ENCODE data around the gene SYNPO2.

SYNPO2 gene

GRCh38 chr4:118942465-118942864 lies 53.8 kb downstream of the SYNPO2 start:
- Mint-ChIP-seq H3K27me3 (peaks cover 9% of the 10 kb centered on the region), H3K4me1 (no peaks in the 10 kb centered on the region)

GRCh38 chr4:118947095-118947494 lies 58.4 kb downstream of the SYNPO2 start:
- H3K36me3 Mint-ChIP-seq, result no peaks in the 10 kb centered on the region

More at GRCh38 chr4:118942465-118942864, 53.8 kb downstream of the SYNPO2 start:
- Mint-ChIP-seq H3K4me3 (no peak overlapping the region), H3K9me3 (no peaks in the 10 kb centered on the region), H3K27ac (no peak overlapping the region), H3K36me3 (no peaks in the 10 kb centered on the region)

GRCh38 chr4:118948545-118949144 lies 60.0 kb downstream of the SYNPO2 start:
- H3K27ac Mint-ChIP-seq, result no peak overlapping the region
- H3K9me3 Mint-ChIP-seq, result no peaks in the 10 kb centered on the region

More at GRCh38 chr4:118947095-118947494, 58.4 kb downstream of the SYNPO2 start:
- Mint-ChIP-seq H3K4me3 (no peak overlapping the region), H3K9me3 (no peaks in the 10 kb centered on the region), H3K27me3 (no peaks in the 10 kb centered on the region), H3K4me1 (no peaks in the 10 kb centered on the region), H3K27ac (no peak overlapping the region)

GRCh38 chr4:118950224-118950623 lies 61.6 kb downstream of the SYNPO2 start:
- Mint-ChIP-seq H3K4me1 (no peaks in the 10 kb centered on the region), H3K36me3 (no peaks in the 10 kb centered on the region), H3K4me3 (no peak overlapping the region), H3K27ac (no peak overlapping the region), H3K27me3 (no peaks in the 10 kb centered on the region), H3K9me3 (no peaks in the 10 kb centered on the region)

More at GRCh38 chr4:118948545-118949144, 60.0 kb downstream of the SYNPO2 start:
- Mint-ChIP-seq H3K4me1 (no peaks in the 10 kb centered on the region), H3K36me3 (no peaks in the 10 kb centered on the region), H3K27me3 (no peaks in the 10 kb centered on the region), H3K4me3 (no peak overlapping the region)

GRCh38 chr4:118950929-118951570 lies 62.4 kb downstream of the SYNPO2 start:
- no peaks in the 10 kb centered on the region for H3K27me3 Mint-ChIP-seq
- no peak overlapping the region for H3K4me3 Mint-ChIP-seq
- H3K9me3 Mint-ChIP-seq, result no peaks in the 10 kb centered on the region
- H3K27ac Mint-ChIP-seq, result no peak overlapping the region
- H3K36me3 Mint-ChIP-seq, result no peaks in the 10 kb centered on the region
- H3K4me1 Mint-ChIP-seq, result no peaks in the 10 kb centered on the region

- Mint-ChIP-seq H3K9me3 (no peaks in the 10 kb centered on the region), H3K4me3 (no peak overlapping the region), H3K4me1 (no peaks in the 10 kb centered on the region), H3K36me3 (no peaks in the 10 kb centered on the region), H3K27ac (no peak overlapping the region), H3K27me3 (no peaks in the 10 kb centered on the region)
Measured at GRCh38 chr4:118953276-118953675, 64.6 kb downstream of the SYNPO2 start.

GRCh38 chr4:118954246-118954645 lies 65.6 kb downstream of the SYNPO2 start:
- Mint-ChIP-seq H3K27ac (peak overlapping the region; percentile 8), H3K9me3 (no peaks in the 10 kb centered on the region), H3K36me3 (no peaks in the 10 kb centered on the region), H3K4me1 (no peaks in the 10 kb centered on the region), H3K27me3 (no peaks in the 10 kb centered on the region), H3K4me3 (no peak overlapping the region)

- Mint-ChIP-seq H3K4me1 (no peaks in the 10 kb centered on the region), H3K4me3 (no peak overlapping the region), H3K9me3 (no peaks in the 10 kb centered on the region), H3K27me3 (no peaks in the 10 kb centered on the region), H3K36me3 (no peaks in the 10 kb centered on the region), H3K27ac (no peak overlapping the region)
Measured at GRCh38 chr4:118955515-118955914, 66.9 kb downstream of the SYNPO2 start.

- H3K4me3 Mint-ChIP-seq, result no peak overlapping the region
- no peaks in the 10 kb centered on the region for H3K9me3 Mint-ChIP-seq
- no peaks in the 10 kb centered on the region for H3K36me3 Mint-ChIP-seq
- H3K27ac Mint-ChIP-seq, result no peak overlapping the region
- no peaks in the 10 kb centered on the region for H3K4me1 Mint-ChIP-seq
- no peaks in the 10 kb centered on the region for H3K27me3 Mint-ChIP-seq
Measured at GRCh38 chr4:118957722-118958445, 69.2 kb downstream of the SYNPO2 start.

- Mint-ChIP-seq H3K4me3 (no peak overlapping the region), H3K27me3 (no peaks in the 10 kb centered on the region), H3K4me1 (no peaks in the 10 kb centered on the region), H3K9me3 (no peaks in the 10 kb centered on the region), H3K36me3 (no peaks in the 10 kb centered on the region), H3K27ac (no peak overlapping the region)
Measured at GRCh38 chr4:118962540-118962939, 73.9 kb downstream of the SYNPO2 start.

GRCh38 chr4:118964891-118965411 lies 76.3 kb downstream of the SYNPO2 start:
- no peaks in the 10 kb centered on the region for H3K9me3 Mint-ChIP-seq
- no peak overlapping the region for H3K27ac Mint-ChIP-seq
- H3K27me3 Mint-ChIP-seq, result no peaks in the 10 kb centered on the region
- no peaks in the 10 kb centered on the region for H3K36me3 Mint-ChIP-seq
- no peak overlapping the region for H3K4me3 Mint-ChIP-seq
- H3K4me1 Mint-ChIP-seq, result peaks cover 9% of the 10 kb centered on the region

GRCh38 chr4:118967393-118967792 lies 78.7 kb downstream of the SYNPO2 start:
- Mint-ChIP-seq H3K4me1 (peaks cover 9% of the 10 kb centered on the region), H3K4me3 (no peak overlapping the region), H3K36me3 (no peaks in the 10 kb centered on the region), H3K27ac (no peak overlapping the region), H3K9me3 (no peaks in the 10 kb centered on the region), H3K27me3 (no peaks in the 10 kb centered on the region)

GRCh38 chr4:118968005-118968404 lies 79.4 kb downstream of the SYNPO2 start:
- no peaks in the 10 kb centered on the region for H3K27me3 Mint-ChIP-seq
- no peak overlapping the region for H3K27ac Mint-ChIP-seq
- H3K36me3 Mint-ChIP-seq, result no peaks in the 10 kb centered on the region
- peaks cover 9% of the 10 kb centered on the region for H3K4me1 Mint-ChIP-seq
- no peak overlapping the region for H3K4me3 Mint-ChIP-seq
- H3K9me3 Mint-ChIP-seq, result no peaks in the 10 kb centered on the region

- H3K9me3 Mint-ChIP-seq, result no peaks in the 10 kb centered on the region
- no peaks in the 10 kb centered on the region for H3K27me3 Mint-ChIP-seq
Measured at GRCh38 chr4:118968813-118969212, 80.2 kb downstream of the SYNPO2 start.

GRCh38 chr4:118969359-118969758 lies 80.7 kb downstream of the SYNPO2 start:
- no peaks in the 10 kb centered on the region for H3K27me3 Mint-ChIP-seq
- H3K9me3 Mint-ChIP-seq, result no peaks in the 10 kb centered on the region
- H3K4me3 Mint-ChIP-seq, result no peak overlapping the region
- H3K27ac Mint-ChIP-seq, result no peak overlapping the region
- H3K4me1 Mint-ChIP-seq, result peaks cover 9% of the 10 kb centered on the region
- no peaks in the 10 kb centered on the region for H3K36me3 Mint-ChIP-seq

More at GRCh38 chr4:118968813-118969212, 80.2 kb downstream of the SYNPO2 start:
- no peaks in the 10 kb centered on the region for H3K36me3 Mint-ChIP-seq
- H3K4me3 Mint-ChIP-seq, result no peak overlapping the region
- H3K27ac Mint-ChIP-seq, result no peak overlapping the region
- peaks cover 9% of the 10 kb centered on the region for H3K4me1 Mint-ChIP-seq

GRCh38 chr4:118972167-118972566 lies 83.5 kb downstream of the SYNPO2 start:
- no peak overlapping the region for H3K4me3 Mint-ChIP-seq
- no peaks in the 10 kb centered on the region for H3K9me3 Mint-ChIP-seq
- no peak overlapping the region for H3K27ac Mint-ChIP-seq
- H3K27me3 Mint-ChIP-seq, result no peaks in the 10 kb centered on the region
- no peaks in the 10 kb centered on the region for H3K36me3 Mint-ChIP-seq
- H3K4me1 Mint-ChIP-seq, result peaks cover 9% of the 10 kb centered on the region
